Uterus (tissue), 4 donors: ENCODE data around the gene JPH2. TPM values are rescaled to one million over a fixed set of nuclear protein-coding genes. Genes with fewer than 3 reads are reported as not detected.
A peak's percentile ranks its signal among the peaks of the same experiment; 100 is the strongest.

Experiments used
- DNase-seq, 2 donors: peaks; one replicate each; pipeline ENCODE4 v3.0.0-alpha.2; 2019 to 2020
- H3K27ac ChIP-seq, 2 donors: fragments of 200-600 bp; sonication (generic); 1 replicate in 1 of 2; 2 replicates in 1 of 2; pipeline ENCODE4 v1.5.1; 2016 to 2018
- H3K27me3 ChIP-seq, 2 donors: fragments of 200-600 bp; sonication (generic); one replicate each; pipeline ENCODE4 v1.5.1; 2018 to 2019; ENCODE audit warnings: control low read depth in 1 of 2
- H3K36me3 ChIP-seq, 2 donors: fragments of 200-600 bp; sonication (generic); one replicate each; pipeline ENCODE4 v1.5.1; 2019; ENCODE audit warnings: control low read depth in 1 of 2
- H3K4me1 ChIP-seq, 2 donors: fragments of 200-600 bp; sonication (generic); one replicate each; pipeline ENCODE4 v1.5.1; 2018 to 2019; ENCODE audit warnings: control low read depth in 1 of 2
- H3K4me3 ChIP-seq, 2 donors: fragments of 200-600 bp; sonication (generic); 1 replicate in 1 of 2; 2 replicates in 1 of 2; pipeline ENCODE4 v1.5.1; 2018 to 2019; ENCODE audit warnings: mild to moderate bottlenecking in 1 of 2
- H3K9me3 ChIP-seq, 2 donors: fragments of 200-600 bp; sonication (generic); one replicate each; pipeline ENCODE4 v1.5.1; 2019; ENCODE audit warnings: control low read depth in 1 of 2
- POLR2A ChIP-seq, 2 donors: fragments of 450-650 bp; IDR thresholded peaks; one replicate each; pipeline ENCODE4 v1.6.1; 2016; ENCODE audit warnings: antibody characterized with exemption in 2 of 2, mild to moderate bottlenecking in 1 of 2, moderate library complexity in 1 of 2
- intact Hi-C: fragments of 100-400 bp; cut with DNase I; formaldehyde crosslinking; loops from one replicate; pipeline ENCODE4 v1.15.1; 2023; ENCODE audit warnings: low total_unique reads
- total RNA-seq, 4 donors: library from RNA; depleted of rRNA in 3 of 4; stranded (reverse); fragments of >200 nt in 3 of 4; gene quantifications; one replicate each; pipeline versions ENCODE4 v1.1.0 to v1.2.4, GENCODE V29; 2014 to 2023
- TF ChIP-seq, protein P1 (sequence below), 4 experiments: fragments of 200-600 bp in 2 of 4; fragments of 450-650 bp in 2 of 4; sonication (generic) in 2 of 4; IDR thresholded peaks; one replicate each; pipeline ENCODE4 v1.5.1; 2016 to 2019; ENCODE audit warnings: antibody characterized with exemption in 4 of 4, mild to moderate bottlenecking in 2 of 4, moderate library complexity in 1 of 4
- donor health status: DM: yes; HTN: yes; CAD: no.

JPH2 gene
- total RNA-seq, 4 donors from 2014 or later: 17.6 to 133 (median 61.2) TPM

DNA sequence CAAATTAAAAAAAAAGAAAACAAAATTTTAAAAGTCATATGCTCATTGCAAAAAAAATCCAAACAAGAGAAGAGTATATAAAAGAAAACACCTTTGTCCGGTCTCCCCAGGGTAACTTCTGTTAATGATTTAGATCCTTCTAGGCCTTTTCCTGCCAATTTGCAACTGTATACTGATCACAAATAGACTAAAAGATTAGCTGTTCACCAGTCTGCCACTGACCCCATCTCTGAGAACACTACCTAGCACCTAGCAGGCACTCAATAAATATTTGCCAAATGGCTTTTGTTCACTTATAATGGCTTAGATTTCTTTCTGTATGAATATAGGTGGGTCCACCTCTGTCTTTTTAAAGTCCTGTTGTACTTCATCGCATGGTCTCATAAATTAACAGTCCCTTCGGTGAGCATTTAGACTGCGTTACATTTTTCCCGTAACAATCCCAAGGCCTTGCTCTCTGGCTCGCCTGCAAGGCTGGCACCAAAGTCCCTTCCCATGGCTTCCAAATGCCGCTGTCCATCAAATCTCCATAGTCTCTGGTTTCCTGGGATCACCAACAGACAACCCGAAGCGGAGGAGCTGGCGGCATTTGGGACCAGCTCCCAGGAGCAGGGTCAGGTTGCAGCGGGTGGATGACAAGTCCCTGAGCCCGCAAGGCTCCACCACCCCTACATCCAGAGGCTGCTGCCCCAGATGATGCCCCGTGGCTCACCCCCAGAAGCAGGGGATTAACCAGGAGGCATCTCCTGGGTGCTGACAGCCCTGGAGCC is 11.8 kb downstream of the JPH2 start:
- Histone ChIP-seq H3K4me1 (peaks cover 0 to 7% of the 10 kb centered on the region in 2 donors), H3K27me3 (no peaks in the 10 kb centered on the region), H3K4me3 (no peak overlapping the region), H3K27ac (peak overlapping the region; percentile 9 to 90), H3K36me3 (no peaks in the 10 kb centered on the region), H3K9me3 (no peaks in the 10 kb centered on the region)
- DNase-seq: no peak
- TF ChIP-seq, protein P1, sequence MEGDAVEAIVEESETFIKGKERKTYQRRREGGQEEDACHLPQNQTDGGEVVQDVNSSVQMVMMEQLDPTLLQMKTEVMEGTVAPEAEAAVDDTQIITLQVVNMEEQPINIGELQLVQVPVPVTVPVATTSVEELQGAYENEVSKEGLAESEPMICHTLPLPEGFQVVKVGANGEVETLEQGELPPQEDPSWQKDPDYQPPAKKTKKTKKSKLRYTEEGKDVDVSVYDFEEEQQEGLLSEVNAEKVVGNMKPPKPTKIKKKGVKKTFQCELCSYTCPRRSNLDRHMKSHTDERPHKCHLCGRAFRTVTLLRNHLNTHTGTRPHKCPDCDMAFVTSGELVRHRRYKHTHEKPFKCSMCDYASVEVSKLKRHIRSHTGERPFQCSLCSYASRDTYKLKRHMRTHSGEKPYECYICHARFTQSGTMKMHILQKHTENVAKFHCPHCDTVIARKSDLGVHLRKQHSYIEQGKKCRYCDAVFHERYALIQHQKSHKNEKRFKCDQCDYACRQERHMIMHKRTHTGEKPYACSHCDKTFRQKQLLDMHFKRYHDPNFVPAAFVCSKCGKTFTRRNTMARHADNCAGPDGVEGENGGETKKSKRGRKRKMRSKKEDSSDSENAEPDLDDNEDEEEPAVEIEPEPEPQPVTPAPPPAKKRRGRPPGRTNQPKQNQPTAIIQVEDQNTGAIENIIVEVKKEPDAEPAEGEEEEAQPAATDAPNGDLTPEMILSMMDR (IDR thresholded peaks at IDR 0.05): no peak
- no peak for TF ChIP-seq POLR2A (IDR thresholded peaks at IDR 0.05)
- intact Hi-C loops: no loop called here

DNA sequence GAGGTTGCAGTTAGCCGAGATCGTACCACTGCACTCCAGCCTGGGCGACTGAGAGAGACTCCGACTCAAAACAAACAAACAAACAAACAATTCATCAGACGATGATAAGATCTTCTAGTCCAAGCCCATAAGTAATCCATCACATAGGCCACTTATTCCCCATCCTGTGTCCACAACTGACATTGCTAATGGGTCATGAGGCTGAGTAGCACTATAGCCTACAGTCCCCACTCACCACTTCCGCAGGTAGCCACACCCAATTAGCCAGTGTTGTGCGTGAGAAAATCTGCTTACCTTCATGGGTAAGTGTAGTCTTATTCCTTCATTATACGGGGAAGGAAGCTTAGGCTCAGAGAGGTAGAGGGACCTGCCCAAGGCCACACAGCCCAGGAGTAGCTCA is 13.1 kb downstream of the JPH2 start:
- Histone ChIP-seq H3K27ac (peak overlapping the region; percentile 49 to 50), H3K36me3 (no peaks in the 10 kb centered on the region), H3K9me3 (no peaks in the 10 kb centered on the region), H3K4me3 (no peak overlapping the region), H3K4me1 (peaks cover 0 to 7% of the 10 kb centered on the region in 2 donors), H3K27me3 (no peaks in the 10 kb centered on the region)
- intact Hi-C loops: no loop called here
- TF ChIP-seq, protein P1 (IDR thresholded peaks at IDR 0.05): no peak
- TF ChIP-seq POLR2A (IDR thresholded peaks at IDR 0.05): no peak
- no peak for DNase-seq

DNA sequence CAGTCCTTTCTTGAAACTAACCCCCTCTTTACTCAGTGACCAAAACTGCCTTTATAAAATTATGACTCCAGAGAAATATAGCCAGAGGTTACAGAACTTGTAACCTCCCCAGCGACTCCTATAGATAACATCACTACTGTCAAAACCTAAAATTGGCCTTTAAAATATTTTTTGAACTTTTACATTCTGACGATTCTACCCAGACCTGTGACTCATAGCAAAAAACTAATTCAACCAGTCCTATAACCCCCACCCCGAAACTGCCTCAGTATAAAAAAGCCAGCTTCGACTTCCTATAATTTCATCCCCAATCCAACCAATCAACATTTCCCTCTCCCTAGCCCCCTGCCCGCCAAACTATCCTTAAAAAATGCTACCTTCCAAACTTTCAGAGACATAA is 13.9 kb downstream of the JPH2 start:
- Histone ChIP-seq H3K27me3 (no peaks in the 10 kb centered on the region), H3K4me3 (no peak overlapping the region), H3K9me3 (no peaks in the 10 kb centered on the region), H3K36me3 (no peaks in the 10 kb centered on the region), H3K4me1 (peaks cover 0 to 7% of the 10 kb centered on the region in 2 donors), H3K27ac (peak overlapping the region; percentile 49 to 50)
- peak in 1 of 2 donors; percentile 8 for DNase-seq
- TF ChIP-seq POLR2A (IDR thresholded peaks at IDR 0.05): no peak
- TF ChIP-seq, protein P1 (IDR thresholded peaks at IDR 0.05): no peak
- intact Hi-C loops: no loop called here

DNA sequence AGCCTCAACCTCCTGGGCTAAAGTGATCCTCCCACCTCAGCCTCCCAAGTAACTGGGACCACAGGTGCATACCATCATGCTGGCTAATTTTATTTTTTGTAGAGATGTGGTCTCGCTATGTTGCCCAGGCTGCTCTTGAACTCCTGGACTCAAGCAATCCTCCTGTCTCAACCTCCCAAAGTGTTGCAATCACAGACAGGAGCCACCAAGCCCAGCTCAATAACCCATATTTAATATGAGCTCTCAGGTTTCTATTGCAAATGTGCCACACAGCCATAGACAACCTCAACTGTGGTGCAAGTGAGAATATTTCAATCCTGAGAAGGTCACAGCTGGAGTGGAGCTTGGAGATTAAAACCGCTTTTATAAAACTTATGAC is 14.4 kb downstream of the JPH2 start:
- peak overlapping the region; percentile 49 to 76 for H3K27ac ChIP-seq

More for the DNA sequence above, 14.4 kb downstream of the JPH2 start:
- Histone ChIP-seq H3K36me3 (no peaks in the 10 kb centered on the region), H3K4me1 (peaks cover 0 to 7% of the 10 kb centered on the region in 2 donors), H3K4me3 (no peak overlapping the region), H3K9me3 (no peaks in the 10 kb centered on the region), H3K27me3 (no peaks in the 10 kb centered on the region)
- TF ChIP-seq, protein P1 (IDR thresholded peaks at IDR 0.05): no peak
- TF ChIP-seq POLR2A (IDR thresholded peaks at IDR 0.05): no peak
- intact Hi-C loops: no loop called here
- peak in 1 of 2 donors; percentile 4 for DNase-seq
